Activated CD8-positive, alpha-beta memory T cell treated with anti-CD3 and anti-CD28 coated beads, Interleukin-2, amount 50 U/mL, for 48 hours (primary cell): ENCODE measurements around the gene BTBD19.
"Not testable (repeated sequence)": the region's sequence is repeated elsewhere in the genome, so short reads cannot be mapped to it uniquely, and the experiment has no call there.

Experiments
- DNase-seq: peaks from one replicate; pipeline ENCODE4 v3.0.0-alpha.2; 2020

The BTBD19 gene

DNA sequence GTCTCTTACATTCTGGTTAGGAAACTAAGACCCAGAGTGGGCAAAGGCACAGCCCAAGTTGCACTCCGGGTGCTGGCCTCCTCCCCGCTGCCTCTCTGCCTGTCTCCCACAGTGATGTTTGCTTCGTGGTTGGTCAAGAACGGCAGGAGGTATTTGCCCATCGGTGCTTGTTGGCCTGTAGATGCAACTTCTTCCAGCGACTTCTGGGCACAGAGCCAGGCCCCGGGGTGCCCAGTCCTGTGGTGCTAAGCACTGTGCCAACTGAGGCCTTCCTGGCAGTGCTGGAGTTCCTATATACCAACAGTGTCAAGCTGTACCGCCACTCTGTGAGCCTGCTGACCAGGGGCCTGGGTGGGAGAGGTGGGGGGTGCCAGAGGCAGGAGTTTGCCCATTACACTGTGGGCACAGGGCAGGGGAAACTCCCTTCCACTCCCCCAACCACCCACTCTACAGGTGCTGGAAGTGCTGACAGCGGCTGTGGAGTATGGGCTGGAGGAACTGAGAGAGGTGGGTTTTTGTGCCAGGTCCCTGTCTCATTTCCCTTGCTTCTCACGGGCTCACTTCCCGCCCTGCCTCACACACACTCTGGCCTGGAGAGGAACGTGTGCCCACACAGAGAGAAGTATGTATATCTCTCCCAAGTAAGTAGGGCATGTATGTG is 1.9 kb downstream of the BTBD19 start:
- no peak for DNase-seq

DNA sequence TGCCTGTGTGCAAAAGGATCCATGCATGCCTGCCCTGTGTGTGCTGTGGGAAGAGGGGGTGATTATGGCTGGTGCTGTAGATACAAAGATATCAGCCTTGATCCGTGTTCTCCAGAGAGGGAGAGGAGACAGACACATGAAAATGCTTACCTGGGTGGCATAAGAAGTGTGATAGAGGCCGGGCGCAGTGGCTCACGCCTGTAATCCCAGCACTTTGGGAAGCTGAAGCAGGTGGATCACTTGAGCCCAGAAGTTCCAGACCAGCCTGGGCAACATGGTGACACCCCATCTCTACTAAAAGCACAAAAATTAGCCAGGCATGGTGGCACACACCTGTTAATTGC is 2.4 kb downstream of the BTBD19 start:
- DNase-seq = not testable (repeated sequence)

DNA sequence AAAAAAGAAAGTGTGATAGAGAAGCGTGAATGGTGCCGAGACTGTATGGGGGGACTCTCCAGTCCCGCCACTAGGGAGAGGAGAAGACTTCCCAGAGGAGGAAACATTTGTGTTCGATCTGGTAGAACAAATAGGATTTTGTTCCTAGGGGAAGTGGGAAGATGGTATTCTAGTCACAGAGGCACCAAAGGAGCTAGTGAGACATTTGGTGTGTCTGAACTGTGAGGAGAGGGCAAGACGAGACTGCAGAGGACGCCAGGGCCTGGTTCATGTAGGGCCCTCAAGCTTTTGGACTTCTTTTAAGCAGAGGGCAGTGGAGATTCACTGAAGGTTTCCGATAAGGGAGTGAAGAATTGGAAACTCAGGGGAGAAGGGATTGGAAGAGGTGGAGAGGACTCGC is 2.9 kb downstream of the BTBD19 start:
- DNase-seq = no peak

DNA sequence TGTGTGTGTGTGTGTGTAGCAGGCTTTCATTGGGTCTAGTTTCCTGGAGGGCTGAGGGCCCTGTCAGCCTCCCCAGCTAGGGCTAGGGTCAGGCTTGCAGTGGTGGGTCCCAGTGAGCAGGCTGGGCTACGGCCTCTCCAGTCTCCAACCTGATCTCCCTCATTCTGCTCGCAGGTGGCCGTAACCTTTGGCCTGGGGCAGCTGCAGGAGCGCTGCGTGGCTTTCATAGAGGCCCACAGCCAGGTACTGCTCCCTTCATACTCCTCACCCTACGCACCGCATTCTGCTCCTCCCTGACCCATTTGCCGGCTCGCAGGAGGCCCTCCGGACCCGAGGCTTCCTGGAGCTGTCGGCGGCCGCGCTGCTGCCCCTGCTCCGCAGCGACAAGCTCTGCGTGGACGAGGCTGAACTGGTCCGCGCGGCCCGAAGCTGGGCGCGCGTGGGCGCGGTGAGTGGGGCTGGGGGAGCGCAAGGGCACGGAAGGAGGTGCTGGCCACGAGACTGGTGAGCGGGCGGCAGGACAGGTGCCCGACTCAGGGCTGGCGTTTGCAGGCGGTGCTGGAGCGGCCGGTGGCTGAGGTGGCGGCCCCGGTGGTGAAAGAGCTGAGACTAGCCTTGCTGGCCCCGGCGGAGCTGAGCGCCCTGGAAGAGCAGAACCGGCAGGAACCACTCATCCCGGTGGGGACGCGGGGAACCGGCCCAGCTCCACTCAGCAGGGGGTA is 4.7 kb downstream of the BTBD19 start:
- DNase-seq = no peak

DNA sequence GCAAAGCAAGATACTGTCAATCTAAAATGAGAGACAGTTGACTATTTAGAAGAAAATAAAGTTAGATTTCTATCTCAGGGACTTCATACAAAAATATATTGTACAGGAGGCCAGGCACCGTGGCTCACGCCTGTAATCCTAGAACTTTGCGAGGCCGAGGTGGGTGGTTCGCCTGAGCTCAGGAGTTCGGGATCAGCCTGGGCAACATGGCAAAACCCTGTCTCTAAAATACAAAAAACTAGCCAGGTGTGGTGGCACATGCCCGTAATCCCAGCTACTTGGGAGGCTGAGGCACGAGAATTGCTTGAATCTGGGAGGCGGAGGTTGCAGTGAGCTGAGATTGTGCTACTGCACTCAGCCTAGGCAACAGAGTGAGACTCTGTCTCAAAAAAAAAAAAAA is 7.6 kb downstream of the BTBD19 start:
- DNase-seq = not testable (repeated sequence)

DNA sequence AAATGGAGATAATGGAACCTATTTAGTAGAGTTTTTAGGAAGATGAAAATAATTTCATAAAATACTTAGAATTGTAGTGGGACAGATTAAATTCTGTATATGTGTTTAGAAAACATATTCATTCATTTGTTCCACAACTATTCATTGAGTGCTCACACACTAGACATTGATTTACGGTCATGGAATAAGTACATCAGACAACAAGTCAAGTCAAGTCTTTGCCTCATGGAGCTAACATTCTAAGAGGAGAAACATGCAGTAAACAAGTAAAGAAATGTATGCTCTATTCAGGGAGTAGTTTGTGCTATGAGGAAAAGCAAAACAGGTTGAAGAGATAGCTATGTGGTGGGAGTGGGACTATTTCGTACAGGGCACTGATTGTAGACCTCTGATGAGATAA is 9.0 kb downstream of the BTBD19 start:
- DNase-seq = no peak

DNA sequence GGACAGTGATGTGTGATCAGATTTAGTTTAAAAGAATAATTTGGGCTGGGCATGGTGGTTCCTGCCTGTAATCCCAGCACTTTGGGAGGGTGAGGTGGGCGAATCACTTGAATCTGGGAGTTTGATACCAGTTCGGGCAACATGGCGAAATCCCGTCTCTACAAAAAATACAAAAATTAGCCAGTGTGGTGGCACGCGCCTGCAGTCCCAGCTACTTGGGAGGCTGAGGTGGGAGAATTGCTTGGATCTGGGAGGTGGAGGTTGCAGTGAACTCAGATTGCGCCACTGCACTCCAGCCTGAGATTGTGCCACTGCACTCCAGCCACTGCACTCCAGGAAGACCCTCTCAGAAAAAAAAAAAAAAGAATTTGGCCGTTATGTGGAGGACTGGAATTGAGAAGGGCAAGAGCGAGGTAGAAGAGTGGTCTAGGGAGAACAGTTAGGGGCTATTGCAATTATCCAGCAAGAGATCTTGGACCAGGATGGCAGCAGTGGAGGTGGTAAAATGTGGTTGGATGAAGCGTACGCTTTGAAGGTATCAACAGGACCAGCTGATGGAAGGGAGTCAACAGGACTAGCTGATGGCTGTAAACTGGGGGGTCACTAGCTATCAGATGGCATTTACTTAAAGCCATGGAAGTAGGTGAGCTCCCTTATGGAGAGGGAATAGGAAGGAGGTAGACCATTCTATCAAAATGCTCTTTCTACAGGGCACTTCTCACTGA is 9.6 kb downstream of the BTBD19 start:
- DNase-seq = no peak

DNA sequence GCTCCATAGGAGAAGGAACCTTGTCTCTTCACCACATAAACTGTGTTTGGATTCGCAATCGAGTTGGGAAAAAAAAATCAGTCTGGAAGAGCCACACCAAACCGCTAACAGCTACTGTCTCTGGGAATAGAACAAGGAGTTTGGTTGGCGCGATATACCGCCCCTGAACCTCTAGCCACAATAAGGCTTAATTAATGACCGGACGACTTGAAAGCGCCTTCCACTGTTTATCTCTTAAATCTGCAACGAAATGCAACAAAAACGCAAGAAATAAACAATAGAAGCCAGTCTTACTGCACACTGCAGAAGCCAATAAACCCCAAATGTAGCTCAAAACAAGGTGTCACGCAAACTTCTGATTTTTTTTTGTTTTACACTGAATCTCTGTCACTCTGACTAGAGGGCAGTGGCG is 10.9 kb downstream of the BTBD19 start:
- no peak for DNase-seq

DNA sequence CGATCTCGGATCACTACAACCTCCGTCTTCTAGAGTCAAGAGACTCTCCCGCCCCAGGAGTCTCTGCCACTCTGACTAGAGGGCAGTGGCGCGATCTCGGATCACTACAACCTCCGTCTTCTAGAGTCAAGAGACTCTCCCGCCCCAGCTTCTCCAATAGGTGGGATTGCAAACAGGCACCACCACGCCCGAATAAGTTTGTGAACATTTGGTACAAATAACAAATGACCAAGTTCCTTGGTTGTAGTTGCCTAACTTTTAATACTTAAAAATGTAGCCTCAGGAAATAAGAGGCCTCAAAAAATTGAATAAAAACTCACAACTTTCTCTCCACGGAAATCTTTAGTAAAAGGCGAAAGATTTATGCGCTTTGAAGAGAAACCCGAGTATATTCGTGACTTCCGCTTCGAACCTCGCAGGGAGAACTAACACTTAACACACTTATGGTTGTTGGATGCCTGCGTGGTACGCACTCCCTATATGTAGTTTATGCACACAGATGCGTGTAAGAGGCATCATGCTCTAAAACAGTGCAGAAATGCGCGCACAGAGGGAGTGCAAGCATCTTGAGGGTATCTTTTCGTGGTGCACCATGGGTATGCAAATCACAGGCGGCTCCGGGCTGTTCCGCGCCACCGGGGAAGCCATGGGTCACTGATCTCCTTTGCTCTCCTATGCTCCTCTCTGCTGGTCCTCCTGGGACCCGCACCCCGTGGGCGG is 11.4 kb downstream of the BTBD19 start:
- peak; percentile 94 for DNase-seq

DNA sequence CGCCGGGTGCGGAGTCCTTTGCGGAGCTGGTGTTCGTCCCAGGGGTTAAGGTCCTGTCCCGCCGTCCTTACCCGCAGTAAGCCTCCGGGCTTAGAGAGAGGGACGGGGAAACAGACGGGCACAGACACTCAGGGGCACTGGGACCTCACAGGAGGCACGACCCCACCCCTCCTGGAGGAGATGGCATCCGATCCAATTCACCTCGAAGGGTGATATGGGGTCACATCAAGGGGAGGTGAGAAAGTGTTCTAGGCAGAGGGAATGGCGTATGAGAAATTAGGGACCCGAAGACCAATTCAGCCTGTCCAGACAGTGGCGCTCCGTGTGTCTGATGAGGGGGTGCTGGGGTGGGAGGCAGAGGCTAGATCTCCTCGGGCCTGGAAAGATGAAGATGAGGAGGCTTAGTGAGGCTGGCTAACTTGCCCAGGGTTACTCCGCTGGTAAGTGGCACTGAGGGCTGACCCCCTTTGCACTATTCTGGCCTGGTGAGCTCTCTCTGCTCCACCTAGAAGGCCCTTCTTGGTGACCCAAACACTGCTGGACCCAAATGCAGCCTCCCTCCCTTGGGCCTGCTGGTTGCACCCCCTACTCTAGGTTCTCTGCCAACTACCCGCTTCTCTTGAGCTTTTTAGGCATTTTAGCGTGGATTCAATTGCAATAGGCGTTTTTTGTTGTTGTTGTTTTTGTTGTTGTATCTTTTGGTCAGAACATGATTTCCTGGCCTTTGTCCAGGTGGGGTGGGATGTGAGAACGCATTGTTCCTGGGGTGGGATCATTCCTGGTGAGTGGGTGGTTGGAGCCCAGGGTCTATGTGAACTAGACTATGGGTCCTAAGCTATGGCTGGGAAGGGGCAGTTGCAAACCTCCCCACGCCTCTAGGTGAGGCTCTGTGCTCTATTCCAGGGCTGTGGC is 12.3 kb downstream of the BTBD19 start:
- DNase-seq = no peak

DNA sequence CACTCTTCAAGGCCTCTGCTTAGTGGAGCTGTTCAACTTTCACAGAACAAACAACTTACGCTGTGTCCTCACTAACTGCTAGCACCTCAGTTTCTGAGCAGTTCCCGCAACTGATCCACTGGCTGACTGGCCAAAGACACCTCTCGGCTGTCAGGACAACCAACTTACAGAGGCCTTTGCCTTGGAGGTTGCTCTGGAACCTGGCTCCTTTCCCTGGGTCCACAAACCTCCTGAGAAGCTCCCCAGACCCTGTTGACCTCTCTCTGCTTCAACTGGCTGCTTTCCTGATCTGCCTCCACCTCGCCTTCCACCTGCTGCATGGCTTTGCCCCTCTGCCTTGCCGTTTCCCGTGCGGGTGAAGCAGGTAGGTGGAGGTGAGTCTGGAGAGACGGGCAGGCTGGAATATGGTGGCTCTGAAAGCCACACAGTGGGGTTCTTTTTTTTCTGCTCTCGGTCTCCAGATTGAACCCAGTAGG is 13.0 kb downstream of the BTBD19 start:
- no peak for DNase-seq

DNA sequence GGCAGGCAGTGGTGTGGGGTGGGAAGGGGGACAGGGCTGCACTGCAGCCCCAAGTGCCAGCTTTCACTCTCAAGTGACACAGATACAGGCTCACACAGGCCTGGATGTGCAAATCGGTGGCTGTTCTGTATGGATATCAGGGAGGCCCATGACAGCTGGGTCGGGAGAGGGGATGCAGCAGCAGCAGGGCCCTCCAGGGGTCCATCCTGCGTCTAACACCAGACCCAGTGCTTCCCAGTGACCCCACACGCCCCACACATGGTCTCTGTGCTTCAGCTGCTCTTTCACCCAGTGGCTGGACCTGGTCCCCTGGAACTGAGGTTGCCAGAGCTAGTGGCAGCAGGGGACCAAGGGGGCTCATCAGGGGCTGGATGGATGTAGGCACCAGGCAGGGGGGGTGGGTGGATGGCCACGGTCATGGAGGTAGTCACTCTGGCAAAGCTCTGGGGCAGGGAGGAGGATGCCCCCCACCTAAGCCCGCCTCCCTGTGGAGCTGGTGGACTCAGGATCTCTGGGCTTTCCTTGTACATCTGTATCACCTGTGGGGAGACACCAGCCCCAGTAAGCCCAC is 13.9 kb downstream of the BTBD19 start:
- no peak for DNase-seq

DNA sequence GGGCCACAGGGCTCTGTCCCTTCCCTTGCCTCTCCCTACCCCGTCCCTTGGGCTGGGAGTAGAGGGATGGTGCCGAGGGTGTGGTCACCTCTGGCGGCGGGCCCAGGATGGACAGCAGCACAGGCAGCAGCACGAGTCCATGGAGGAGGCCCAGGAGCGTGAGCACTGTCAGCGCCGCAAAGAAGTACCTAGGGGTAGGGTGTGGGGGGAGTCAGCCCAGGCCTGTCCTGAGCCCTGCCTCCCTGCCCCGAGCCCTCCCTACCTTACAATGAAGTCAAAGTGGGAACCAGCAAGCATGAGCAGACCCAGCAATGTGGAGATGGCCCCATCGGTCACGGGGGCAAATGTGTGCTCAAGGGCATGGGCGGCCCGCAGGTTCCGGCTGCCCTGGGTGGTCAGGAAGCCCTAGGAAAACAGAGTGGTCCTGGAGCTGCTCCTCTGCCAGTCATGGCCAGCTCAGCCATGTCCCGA is 14.7 kb downstream of the BTBD19 start:
- DNase-seq = no peak

DNA sequence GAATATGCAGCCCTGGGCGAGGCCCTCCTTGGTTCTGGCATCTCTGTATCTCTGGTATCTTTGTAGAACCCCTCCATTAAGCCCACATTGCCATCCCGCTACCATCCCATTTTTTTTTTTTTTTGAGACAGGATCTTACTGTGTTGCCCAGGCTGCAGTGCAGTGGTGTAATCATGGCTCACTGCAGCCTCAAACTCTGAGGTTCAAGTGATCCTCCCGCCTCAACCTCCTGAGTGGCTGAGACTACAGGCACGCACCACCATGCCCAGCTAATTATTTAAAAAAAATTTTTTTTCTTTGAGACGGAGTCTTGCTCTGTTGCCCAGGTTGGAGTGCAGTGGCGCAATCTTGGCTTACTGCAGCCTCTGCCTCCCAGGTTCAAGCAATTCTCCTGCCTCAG is 16.1 kb downstream of the BTBD19 start:
- not testable (repeated sequence) for DNase-seq

DNA sequence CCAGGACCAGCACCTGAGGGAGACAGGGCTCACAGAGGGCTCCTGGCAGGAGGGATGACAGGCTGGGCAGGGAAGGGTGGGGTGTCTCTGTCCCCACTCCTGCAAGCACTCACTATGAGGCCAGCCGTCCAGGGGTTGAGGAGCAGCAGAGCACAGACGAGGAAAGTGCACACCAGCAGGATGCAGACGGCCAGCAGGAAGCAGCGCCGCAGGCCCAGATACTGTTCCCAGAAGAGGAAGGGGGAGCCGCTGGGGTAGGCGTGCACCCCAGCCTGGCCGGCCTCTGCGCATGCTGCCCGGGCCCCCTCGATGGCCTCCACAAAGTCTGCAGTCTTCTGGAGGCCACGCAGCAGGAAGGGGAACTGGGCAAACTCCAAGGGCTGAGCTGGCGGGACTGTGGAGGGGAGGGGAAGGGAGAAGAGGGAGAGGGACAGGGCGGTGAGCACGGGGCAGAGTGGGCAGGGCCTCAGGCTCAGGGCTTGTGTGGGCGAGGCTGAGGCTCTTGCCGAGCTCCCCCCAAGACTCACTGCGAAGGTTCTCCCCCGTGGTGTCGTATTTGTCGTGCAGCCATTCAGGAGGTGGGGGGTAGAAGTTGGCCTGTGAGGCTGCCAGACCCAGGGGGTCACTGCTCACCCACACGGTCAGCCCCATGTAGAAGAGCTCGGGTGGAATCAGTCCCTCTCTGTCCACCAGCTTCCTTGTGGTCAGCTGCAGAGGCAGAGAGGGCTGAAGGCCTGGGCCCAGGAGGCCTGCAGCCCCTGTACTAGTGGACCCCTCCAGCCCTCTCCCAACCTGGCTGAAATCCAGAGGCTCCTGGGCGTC is 18.3 kb downstream of the BTBD19 start:
- no peak for DNase-seq

DNA sequence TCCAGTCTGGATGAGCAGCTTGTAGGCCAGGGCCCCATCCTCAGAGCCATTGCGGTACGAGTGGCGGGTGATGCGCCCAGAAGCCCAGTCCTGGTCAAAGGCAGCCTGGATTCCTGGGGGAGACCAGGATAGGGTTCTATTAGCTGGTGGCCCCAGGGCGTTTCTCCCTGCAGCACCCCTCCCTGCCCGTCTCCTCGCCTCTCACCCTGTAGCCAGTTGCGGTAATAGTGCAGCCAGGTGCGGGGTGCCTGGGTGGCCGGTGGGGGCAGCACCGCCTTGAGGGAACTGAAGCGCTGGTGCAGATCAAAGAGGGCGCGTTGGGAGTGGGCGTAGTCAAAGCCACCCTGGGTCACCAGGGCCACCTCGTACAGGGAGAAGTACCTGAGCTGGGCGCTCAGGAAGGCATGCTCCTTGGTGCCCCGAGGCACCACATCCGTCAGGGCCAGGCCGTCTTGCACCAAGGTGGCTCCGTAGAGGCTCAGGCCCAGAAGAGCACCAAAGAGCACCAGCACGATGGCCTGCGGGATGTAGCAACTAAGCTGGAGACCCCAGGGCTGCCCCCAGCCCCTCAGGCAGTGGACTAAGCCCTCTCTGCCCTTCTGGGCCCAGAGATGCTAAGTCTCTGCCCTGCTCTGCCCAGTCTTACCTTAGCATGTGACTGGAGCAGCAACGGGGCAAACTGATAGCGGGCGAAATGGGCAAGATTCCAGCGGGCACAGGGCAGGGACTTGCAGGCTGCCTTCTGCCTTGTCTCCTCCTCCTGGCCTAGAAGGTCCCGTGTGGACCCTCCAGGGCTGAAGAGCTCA is 19.1 kb downstream of the BTBD19 start:
- no peak for DNase-seq

DNA sequence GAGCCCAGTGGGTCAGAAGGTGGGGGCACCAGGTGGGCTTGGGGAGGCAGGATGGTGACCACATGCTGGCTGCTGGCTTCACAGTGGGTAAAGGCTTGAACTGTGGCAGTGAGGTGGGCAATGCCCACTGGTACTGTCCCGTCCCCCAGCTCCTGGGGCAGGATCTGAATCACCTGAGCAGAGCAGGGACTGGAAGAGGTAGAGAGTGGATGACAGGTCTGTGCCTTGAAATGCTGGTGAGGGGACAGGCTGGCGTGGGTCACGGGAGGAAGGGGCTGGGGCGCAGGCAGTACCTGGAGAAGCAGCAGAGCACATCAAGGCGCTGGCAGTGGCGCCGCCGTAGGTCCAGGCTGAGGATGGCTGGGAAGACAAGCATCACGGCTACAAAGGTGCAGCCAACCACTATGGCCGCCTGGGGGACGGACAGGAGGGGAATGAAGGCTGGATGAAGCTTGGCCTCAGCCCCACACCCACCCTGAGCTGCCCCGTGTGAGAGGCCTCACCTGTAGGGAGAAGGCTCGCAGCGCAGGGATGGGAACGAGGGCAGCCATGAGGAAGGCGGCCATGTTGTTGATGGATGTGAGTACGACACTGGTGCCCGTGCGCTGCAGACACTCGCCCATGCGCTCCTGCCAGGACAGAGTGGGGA is 19.8 kb downstream of the BTBD19 start:
- no peak for DNase-seq

DNA sequence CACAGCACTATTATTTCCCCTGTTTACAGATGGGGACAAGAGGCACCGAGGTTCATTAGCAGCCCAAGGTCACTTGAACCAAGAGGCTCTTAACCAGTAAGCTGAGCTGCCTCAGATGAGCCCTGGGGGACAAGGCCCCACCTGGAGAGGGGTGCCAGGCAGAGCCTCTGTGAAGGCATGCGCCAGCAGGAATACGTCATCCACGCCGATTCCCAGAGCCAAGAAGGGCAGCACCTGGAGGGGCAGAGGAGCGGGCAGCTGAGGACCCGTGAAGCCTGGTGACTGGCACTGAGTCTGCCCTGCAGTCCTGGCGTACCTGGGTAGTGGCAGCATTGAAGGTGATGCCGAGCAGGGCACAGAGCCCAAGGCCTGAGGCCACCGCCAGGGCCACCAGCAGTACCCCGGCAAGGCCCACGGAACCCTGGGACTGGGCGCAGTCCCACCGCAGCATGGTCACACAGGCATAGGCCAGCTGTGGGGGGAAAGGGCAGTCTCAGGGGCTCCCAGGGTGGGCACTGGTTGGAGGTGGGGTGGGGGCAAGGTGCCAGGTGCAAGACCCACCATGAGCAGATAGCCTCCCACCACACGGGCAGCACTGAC is 20.6 kb downstream of the BTBD19 start:
- DNase-seq = no peak
